Fibroblast of lung (primary cell): ENCODE measurements around the gene RBM27.
"Not testable (repeated sequence)": the region's sequence is repeated elsewhere in the genome, so short reads cannot be mapped to it uniquely, and the experiment has no call there.

Experiments
- EZH2 ChIP-seq: IDR thresholded peaks from 2 replicates; pipeline ENCODE4 v1.5.1; 2012; ENCODE audit warnings: low read length, control low read depth, mild to moderate bottlenecking; ENCODE audit errors: missing control alignments
- TF ChIP-seq, protein P1 (sequence below), 2 donors: IDR thresholded peaks in 1 of 2; conservative IDR thresholded peaks in 1 of 2; 1 replicate in 1 of 2; 2 replicates in 1 of 2; pipeline ENCODE4 v1.5.1; 2011 to 2012; ENCODE audit warnings: low read length in 2 of 2, control low read depth in 1 of 2, inconsistent platforms in 1 of 2, low read depth in 1 of 2, mild to moderate bottlenecking in 1 of 2

GRCh38 chr5:146194997-146195396 is 8.4 kb upstream of the RBM27 start:
- TF ChIP-seq, protein P1, sequence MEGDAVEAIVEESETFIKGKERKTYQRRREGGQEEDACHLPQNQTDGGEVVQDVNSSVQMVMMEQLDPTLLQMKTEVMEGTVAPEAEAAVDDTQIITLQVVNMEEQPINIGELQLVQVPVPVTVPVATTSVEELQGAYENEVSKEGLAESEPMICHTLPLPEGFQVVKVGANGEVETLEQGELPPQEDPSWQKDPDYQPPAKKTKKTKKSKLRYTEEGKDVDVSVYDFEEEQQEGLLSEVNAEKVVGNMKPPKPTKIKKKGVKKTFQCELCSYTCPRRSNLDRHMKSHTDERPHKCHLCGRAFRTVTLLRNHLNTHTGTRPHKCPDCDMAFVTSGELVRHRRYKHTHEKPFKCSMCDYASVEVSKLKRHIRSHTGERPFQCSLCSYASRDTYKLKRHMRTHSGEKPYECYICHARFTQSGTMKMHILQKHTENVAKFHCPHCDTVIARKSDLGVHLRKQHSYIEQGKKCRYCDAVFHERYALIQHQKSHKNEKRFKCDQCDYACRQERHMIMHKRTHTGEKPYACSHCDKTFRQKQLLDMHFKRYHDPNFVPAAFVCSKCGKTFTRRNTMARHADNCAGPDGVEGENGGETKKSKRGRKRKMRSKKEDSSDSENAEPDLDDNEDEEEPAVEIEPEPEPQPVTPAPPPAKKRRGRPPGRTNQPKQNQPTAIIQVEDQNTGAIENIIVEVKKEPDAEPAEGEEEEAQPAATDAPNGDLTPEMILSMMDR (conservative IDR thresholded peaks at IDR 0.05 in 1 of 2, IDR thresholded peaks at IDR 0.05 in 1 of 2; ENCODE audit: low read depth in 1 of 2, low read length in 2 of 2): not testable (repeated sequence)
- not testable (repeated sequence) for TF ChIP-seq EZH2
